Activated CD8-positive, alpha-beta memory T cell treated with anti-CD3 and anti-CD28 coated beads, Interleukin-2, amount 50 U/mL, for 1 hour (primary cell): Measurements from ENCODE around the gene SCMH1.
"Not testable (repeated sequence)": the region's sequence is repeated elsewhere in the genome, so short reads cannot be mapped to it uniquely, and the experiment has no call there.

ENCODE experiments used
- DNase-seq: peaks from one replicate; pipeline ENCODE4 v3.0.0-alpha.2; 2020; ENCODE audit errors: extremely low read depth

Gene SCMH1

DNA sequence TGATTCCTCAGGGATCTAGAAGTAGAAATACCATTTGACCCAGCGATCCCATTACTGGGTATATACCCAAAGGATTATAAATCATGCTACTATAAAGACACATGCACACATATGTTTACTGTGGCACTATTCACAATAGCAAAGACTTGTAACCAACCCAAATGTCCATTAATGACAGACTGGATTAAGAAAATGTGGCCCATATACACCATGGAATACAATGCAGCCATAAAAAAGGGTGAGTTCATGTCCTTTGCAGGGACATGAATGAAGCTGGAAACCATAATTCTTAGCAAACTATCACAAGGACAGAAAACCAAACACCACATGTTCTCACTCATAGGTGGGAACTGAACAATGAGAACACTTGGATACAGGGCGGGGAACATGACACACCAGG, 30.5 kb downstream of the SCMH1 start:
- DNase-seq, result not testable (repeated sequence)

DNA sequence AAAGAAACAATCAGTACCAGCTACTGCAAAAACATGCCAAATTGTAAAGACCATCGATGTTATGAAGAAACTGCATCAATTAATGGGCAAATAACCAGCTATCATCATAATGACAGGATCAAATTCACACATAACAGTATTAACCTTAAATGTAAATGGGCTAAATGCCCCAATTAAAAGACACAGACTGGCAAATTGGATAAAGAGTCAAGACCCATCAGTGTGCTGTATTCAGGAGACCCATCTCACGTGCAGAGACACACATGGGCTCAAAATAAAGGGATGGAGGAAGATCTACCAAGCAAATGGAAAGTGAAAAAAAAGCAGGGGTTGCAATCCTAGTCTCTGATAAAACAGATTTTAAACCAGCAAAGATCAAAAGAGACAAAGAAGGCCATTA, 35.1 kb downstream of the SCMH1 start:
- DNase-seq, result not testable (repeated sequence)

DNA sequence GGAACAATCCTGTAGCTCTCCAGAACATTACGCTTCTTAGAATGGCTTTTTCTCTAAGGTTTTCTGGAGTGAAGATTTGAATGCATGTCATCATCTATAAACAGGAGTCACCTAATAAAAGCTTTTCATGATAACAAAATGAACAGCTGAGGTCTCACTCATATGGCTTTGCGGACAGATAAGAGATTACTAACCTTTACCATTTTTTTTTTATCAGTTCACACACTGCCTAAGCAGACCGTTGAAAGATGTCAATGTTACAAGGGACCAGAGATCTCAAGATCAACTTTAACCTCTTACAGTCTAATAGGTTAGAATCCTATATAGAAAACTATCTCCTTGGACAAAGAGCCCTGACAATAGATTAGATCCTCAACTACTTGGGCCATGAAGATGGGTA, 41.4 kb downstream of the SCMH1 start:
- DNase-seq, result no peak

DNA sequence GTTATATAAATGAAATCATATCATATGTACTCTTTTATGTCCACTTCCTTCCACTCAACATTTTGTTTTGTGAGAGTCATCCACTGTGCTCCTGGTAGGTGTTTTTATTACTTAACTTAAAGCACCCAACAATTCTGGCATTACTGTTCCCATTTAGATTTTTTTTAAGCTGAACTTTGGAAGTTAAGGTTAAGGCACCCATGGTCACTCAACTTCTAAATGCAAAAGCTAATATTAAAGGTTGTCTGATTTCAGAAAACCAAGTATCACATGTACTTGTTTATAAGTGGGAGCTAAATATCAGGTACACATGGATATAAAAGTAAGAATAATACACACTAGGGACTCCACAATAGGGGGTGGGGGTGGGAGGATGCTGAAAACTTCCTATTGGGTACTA, 42.7 kb downstream of the SCMH1 start:
- no peak for DNase-seq

DNA sequence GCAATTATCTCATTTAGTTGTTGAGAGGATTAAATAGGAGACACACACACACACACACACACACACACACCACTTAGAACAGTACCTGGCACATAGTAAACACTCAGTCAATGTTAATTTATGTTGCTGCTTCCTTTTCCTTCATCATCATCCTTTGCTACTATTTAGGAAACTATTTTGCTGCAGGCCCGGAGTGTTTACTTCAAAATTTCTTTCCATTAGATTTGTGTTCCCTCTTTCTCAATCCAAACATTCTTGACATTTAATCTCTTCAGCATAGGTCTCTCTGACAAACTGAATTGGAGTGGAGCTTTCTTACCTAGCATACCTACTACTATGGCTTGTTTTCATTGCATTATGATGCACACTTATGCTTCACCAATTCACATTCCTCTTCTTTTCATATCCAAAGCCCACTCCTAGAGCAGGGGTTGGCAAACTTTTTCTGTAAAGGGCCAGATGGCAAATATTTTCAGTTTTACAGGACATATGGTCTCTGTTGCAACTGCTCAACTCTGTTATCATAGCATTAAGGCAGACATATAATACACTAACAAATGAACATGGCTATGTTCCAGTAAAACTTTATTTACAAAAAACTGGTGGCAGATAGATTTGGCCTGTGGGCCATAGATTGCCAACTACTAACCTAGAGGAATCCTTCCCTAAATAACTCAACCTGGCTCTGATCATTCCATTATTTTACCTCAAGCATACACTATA, 49.5 kb downstream of the SCMH1 start:
- no peak for DNase-seq

DNA sequence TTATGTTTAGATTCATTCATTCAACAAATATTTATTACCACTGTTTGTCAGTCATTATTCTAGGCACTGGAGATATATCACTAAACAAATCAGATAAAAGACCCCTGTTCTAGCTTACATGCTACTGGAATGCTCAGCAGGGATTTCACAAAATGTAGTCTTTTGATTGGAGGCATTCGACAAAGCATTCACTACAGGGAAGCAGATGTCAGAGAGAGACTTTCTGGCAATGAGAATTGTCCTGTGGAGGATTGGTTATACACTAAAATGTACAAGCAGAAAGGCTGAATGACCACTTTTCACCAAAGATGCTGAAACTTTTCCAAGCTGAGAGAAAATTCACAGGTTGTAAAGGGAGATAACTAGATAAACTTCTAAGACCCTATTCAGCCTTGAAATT, 57.7 kb downstream of the SCMH1 start:
- DNase-seq, result no peak

DNA sequence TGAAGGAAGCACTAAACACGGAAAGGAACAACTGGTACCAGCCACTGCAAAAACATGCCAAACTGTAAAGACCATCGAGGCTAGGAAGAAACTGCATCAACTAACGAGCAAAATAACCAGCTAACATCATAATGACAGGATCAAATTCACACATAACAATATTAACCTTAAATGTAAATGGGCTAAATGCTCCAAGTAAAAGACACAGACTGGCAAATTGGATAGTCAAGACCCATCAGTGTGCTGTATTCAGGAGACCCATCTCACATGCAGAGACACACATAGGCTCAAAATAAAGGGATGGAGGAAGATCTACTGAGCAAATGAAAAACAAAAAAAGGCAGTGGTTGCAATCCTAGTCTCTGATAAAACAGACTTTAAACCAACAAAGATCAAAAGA, 63.9 kb downstream of the SCMH1 start:
- not testable (repeated sequence) for DNase-seq

DNA sequence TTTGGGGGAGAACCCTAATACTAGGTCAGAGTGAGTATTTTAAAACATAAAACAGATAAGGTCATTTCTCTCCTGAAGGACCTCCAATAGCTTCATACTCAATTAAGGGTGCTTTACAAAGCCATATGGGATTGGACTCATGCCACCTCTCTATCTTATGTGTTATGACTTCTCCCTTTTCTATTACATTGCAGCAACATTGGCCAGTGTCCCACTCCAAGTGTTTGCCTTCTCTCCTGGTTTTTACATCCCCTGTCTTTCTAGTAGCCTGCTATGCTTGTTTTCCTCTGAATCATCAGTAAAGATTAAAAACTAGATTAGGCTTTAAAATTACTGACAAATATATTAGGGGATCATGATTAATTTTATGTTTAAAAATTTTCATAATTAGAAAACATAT, 66.6 kb downstream of the SCMH1 start:
- no peak for DNase-seq

DNA sequence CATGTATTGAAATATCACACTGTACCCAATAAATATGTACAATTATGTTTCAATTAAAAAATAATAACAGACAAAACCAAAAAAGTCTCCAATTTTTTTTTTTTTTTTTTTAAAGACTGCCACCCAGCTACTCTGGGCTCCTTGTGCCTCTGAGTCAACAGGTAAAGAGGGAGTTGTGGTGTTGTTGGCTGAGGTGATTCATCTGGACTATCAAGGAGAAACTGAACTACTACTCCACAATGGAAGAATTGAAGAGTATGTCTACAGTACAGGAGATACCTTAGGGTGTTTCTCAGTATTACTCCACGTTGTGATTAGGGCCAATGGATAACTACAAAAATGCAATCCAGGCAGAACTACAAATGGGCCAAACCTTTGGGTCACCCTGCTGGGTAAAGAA, 67.9 kb downstream of the SCMH1 start:
- no peak for DNase-seq

DNA sequence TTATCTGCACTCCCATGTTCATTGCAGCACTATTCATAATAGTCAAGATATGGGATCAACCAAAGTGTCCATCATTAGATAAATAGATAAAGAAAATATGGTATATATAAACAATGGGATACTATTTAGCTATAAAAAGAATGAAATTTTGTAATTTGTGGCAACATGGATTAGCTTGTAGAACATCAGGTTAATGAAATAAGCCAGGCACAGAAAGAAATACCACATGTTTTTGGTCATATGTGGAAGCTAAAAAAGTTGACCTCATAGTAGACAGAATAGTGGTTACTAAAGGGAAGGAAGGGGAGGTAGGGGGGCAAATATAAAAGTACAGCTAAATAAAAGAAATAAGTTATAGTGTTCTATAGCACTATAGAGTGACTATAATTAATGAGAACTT, 68.5 kb downstream of the SCMH1 start:
- DNase-seq, result no peak

DNA sequence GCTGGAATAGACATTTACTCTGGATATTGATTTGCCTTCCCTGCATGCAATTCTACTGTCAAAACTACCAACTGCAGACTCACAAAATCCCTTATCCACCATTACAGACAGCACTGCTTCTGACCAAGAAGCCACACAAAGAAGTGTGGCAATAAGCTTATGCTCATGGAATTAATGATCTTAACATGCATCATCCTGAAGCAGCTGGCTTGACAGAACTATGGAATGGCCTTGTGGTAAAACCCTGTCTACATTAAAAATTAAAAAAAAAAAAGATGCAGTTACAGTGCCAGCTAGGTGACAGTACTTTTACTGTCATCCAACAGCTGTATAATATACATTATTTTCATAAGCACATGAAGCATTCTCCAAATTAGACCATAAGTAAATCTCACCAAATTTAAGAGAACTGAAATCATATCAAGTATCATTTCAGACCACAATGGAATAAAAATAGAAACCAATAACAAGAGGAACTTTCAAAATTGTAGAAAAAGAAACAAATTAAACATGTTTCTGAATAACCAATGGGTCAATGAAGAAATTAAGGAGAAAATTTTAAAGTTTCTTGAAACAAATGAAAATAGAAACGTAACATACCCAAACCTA, 70.7 kb downstream of the SCMH1 start:
- DNase-seq, result no peak

DNA sequence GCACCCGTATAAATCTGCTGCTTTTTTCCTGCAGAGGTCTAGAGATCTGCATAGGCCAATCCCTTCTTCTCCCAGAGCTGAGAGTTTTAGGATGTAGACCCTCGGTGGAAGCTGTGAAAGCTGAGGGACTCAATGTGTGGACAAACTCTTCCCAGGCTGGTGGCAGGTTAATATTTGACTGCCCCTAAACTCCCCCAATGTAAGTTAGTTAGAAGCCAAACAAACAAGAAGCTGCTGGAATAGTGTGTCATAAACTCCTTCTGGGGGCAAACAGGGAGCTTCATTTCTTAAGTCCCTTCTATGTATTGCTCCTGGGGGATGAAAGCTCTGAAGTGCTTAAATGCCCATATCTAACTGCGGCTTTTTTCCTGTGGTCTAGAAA, 72.3 kb downstream of the SCMH1 start:
- no peak for DNase-seq

DNA sequence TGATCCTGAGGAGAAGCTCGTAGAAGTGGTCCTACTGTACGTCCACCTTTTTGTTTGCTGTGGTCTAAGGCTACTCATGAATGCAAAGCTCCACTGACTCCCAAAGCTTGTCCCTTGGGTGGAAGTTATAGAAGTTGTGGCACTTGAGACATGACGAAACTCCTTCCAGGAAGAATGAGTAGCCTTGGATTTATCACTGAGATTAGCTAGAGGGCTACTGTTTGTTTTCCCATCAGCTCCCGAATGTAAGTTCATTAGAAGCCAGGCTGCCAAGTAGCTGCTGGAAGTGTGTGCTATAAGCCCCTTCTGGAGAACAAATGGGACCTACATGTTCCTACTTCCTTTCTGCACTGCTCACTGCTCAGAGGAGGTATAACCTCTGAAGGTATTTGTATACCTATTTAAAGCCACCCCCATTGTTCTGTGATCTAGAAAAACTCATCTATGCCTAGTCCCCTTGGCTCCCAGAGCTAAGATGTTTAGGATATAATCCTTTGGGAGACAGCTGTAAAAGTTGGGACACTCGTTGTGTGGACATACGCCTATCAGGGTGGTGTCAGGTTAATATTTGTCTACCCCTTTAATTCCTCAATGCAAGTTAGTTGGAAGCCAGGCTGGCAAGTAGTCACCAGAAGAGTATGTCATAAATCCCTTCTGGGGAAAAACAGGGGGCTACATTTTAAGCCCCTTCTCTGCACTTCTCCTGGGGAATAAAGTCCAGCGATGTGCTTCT, 72.9 kb downstream of the SCMH1 start:
- DNase-seq, result no peak

DNA sequence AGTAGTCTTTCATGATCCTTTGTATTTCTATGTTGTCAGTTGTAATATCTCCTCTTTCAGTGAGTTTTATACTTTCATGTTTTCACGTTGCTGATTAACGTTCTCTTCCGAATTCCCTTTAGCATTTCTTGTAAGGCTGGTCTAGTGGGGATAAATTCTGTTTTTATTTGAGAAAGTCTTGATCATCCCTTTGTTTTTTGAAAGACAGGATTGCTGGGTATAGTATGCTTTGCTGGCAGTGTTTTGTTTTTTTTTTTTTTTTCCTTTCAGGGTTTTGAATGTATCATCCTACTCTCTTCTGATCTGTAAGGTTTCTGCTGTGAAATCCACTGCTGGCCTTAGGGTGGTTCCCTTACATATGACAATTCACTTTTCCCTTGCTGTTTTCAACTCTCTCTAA, 74.4 kb downstream of the SCMH1 start:
- DNase-seq, result no peak

DNA sequence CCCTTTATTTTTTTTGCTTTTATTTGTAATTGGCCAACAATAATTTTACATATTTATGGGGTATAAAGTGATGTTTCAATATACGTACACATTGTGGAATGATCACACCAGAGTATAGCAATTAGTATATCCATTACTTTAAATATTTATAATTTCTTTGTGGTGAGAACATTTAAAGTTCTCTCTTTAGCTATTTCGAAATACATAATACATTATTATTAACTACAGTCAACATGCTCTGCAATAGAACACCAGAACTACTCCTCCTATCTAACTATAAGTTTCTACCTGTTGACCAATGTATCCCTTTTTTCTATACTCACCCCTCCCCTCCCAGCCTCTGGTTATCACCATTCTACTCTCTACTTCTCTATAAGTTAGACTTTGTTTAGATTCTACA, 77.4 kb downstream of the SCMH1 start:
- no peak for DNase-seq

DNA sequence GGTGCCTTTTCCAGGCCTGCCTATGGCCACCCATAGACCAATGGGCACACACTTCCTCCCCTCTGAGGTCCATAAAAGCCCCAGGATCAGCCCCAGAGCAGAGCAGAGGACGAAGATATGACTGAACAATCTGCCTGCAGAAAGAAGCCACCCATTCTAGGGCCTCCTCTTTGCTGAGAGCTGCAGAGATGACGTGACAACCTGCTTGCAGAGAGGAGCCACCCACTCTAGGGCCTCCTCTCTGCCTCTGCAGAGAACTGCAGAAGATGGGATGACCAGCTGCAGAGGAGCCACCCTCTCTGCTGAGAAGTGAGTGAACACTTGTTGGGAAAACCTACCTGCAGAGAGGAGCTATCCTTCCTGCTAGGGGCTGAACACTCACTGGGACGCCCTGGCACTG, 79.7 kb downstream of the SCMH1 start:
- DNase-seq, result no peak

DNA sequence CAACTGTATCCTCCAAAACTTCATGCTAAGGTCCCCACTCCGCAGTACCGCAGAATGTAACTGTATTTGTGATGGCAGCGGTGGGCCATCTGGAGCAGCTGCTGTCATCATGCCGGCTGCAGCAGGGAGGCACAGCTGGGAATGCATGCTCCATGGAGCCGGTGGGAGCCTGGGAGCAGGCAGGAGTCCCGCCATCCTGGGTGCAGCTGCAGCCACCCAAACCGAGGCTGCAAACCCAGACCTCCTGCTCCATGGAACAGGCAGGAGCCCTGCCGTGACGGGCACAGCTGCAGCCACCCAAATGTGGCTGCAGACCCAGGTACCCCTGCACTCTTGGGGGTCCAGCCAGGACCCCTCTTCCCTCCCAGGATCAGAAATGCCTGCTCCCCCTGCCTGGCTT, 80.3 kb downstream of the SCMH1 start:
- DNase-seq, result no peak

DNA sequence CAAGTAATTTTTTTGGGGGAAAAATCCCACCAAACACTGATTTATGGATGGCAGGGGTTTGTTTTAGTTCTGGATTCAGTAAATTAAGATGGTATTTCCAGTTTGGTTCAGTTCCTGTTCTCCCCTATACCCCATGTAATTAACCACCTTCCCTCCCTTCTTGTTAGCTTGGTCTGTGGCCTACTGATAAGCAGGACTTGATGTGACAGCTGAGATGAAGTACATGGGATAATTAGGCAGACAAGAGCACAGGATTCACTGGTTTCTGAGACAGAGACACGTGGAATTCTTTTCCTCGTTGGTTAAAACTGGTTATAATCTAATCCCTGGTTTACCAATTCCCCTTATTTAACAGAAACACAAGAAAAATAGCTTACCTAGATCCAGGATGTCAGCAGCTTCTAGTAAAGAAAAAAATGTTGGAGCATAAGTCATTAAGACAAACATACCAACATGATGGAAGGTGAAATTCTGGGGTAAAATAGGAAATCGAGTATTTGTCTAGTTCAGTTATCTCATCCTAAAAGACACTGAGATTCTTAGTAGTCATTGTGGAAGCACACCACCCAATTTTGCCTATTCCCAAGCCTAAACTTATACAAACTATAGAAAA, 81.5 kb downstream of the SCMH1 start:
- no peak for DNase-seq

DNA sequence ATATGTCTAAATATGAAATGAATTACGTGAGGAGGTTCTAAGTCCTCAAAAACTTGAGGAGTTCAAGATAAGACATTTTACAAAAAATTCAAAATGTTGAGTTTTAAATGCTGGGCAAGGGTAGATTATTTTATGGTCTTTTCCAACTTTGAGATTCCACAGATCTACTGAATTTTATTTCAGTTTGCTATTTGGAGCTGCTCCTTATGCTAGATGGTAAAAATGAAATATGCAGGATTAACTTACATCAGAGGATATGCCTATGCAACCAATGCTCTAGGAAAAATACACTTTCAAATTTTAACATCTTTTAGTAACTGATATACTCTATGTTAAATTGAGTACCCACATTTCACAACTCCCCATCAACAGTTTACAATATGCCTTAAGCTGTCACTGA, 83.1 kb downstream of the SCMH1 start:
- DNase-seq, result no peak

DNA sequence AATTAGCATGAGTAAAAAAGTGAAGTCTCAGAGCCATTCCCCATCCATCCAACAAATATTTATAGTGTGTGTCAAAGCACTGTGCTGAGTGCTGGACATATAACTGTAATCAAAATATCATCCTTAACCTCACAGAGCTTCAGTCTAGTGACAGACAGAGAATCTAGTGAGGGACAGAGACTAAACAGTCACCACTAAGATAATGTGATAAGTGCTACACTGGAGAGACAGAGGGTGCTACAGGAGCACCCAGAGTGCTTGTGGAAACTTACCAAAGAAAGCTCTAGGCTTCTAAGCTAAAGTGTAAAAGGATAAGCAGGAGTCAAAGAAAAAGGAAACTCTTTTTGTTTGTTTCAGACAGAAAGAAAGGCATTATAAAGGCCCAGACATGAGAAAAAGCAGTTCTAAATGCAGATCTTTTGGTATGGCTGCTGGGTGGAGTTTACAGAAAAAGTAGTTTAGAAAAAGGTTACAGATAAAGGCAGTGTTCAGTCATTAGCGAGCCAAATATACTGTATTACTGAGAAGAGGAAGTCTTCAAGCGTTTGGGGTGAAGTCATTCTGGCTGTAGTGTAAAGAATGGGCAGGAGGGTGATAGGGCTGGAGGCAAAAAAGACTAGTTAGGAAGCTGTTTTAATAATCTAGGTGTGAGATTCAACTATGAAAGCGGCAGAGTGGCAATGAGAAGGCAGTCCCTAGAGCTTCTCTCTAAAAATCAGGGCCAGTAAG, 83.8 kb downstream of the SCMH1 start:
- DNase-seq, result no peak

DNA sequence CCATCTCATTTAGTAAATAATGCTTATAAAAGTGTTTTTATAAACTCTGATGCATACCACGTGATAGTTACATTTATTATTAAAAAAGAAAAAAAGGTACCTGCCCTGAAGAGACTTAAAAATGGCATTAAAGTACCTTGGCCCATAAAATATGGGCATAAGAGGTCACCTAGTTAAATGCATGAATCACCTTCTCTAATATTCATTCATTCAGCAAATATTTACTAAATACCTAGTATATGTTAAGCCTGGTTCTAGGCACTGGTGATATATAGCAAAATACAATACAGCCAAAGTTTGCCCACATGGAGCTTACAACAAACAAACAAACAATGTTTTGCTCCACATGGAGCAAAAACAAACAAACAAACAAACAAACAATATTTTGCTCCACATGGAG, 87.0 kb downstream of the SCMH1 start:
- no peak for DNase-seq

DNA sequence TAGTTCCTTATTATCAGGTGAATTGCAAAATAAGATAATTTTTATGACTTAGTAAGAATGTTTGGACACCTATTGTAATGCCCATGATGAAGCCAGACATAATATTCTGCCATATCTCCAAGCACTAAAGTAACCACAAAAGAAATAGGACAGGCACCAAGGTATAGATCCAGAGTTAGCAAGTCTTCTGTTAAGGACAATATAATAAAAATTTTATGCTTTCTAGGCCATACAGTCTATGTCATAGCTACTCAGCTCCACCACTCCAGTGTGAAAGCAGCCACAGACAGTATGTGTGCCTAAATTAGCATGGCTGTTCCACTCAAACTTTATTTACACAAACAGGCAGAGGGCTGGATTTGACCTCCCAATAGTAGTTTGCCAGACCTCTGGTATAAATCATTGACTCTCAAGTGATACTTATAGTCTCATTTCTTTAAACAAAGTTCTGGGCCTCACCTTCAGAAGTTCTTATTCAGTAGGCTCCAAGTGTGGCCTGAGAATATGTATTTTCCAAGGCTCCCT, 88.3 kb downstream of the SCMH1 start:
- no peak for DNase-seq
